ENCODE results near the gene MYO9A. TPM values are rescaled to one million over a fixed set of nuclear protein-coding genes. Genes with fewer than 3 reads are reported as not detected.

The MYO9A gene
- total and polyA plus RNA-seq, 10 of the 15 experiments (the other 5 are each of a cell fraction or from before 2014, with no cell fraction given): 3.3 to 25.3 (median 12.2) TPM

DNA sequence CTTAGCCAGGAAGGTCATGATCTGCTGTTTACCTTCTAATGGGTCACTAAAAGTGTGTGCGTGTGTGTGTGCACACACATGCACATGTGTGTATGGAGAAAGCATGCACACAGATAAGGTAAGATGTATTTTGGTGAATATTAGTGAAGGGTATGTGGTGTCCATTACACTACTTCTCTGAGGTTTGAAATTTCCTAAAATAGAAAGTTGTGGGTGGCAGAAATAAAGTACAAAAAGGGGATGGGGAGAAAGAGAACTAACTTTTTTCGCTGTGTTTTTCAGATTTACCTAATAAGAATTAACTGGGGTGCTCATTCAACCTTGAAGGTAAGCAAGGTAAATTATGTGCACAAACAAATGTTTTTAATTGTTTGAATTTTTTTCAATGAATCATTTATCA, 332.0 kb downstream of the MYO9A start:
- intact Hi-C loops (cut with micrococcal nuclease; ENCODE audit: unreplicated experiment): no loop called here
- H3K79me2 ChIP-seq (ENCODE audit: control insufficient read depth, insufficient read depth, low read length): no peaks in the 10 kb centered on the region
- H3K27ac ChIP-seq (ENCODE audit: control insufficient read depth, insufficient read depth): no peak overlapping the region
- CTCF ChIA-PET: interaction anchor here (0.8 to 1.5 kb wide), 3 partner anchors 16 to 377 kb away, joined by 3 to 5 read pairs (median 3); no protein-coding TSS in a partner anchor
- no peaks in the 10 kb centered on the region for H4K20me1 ChIP-seq (ENCODE audit: control insufficient read depth, insufficient read depth)
- in situ Hi-C loops (cut with MboI): no loop called here
- RAD21 ChIA-PET (ENCODE audit: unreplicated experiment): no interaction called here
- peaks cover 15% of the 10 kb centered on the region for H3K4me1 ChIP-seq (ENCODE audit: control insufficient read depth, insufficient read depth, low read length)
- 22% methylated on average over 2 of the region's 2 CpGs for WGBS (ENCODE audit: insufficient coverage, insufficient replicate concordance, low lambda C conversion rate, missing lambda C conversion rate)
- no peak overlapping the region for H3K9ac ChIP-seq (ENCODE audit: control insufficient read depth, insufficient read depth, low read length)
- no peaks in the 10 kb centered on the region for H3K9me3 ChIP-seq (replicated peaks; ENCODE audit: control insufficient read depth, insufficient read depth, low read length)
- H3K36me3 ChIP-seq (ENCODE audit: control insufficient read depth in 2 of 2, insufficient read depth in 2 of 2, low read length in 1 of 2): no peaks in the 10 kb centered on the region
- H3K4me2 ChIP-seq (ENCODE audit: control insufficient read depth, insufficient read depth): peak overlapping the region; percentile 60
- SMC1A ChIA-PET (ENCODE audit: uncharacterized antibody, unreplicated experiment): interaction anchor here (0.8 to 1.6 kb wide), 2 partner anchors 342 to 370 kb away, joined by 3 to 5 read pairs; no protein-coding TSS in a partner anchor
- FAIRE-seq (no peak), DNase-seq (ENCODE audit: low read depth, low spot score) (no peak), ATAC-seq (no peak)
- BruUV-seq (replicated peaks): no TSS peak
- H3K4me3 ChIP-seq: no peak overlapping the region
- POLR2A ChIA-PET: no interaction called here
- no peaks in the 10 kb centered on the region; a peak in 1 of 4 replicates for H3K27me3 ChIP-seq (replicated peaks in 1 of 2; ENCODE audit: control insufficient read depth in 2 of 2, insufficient read depth in 2 of 2, low read length in 1 of 2)
- no peak overlapping the region for H2AFZ ChIP-seq (ENCODE audit: control insufficient read depth, low read depth, low read length)
- TF ChIP-seq RUNX3 (IDR thresholded peaks at IDR 0.05; ENCODE audit: low read length): peak; percentile 78
- peak; percentile 92 for TF ChIP-seq MEF2A (IDR thresholded peaks at IDR 0.05; ENCODE audit: insufficient read depth, low read depth, low read length)
- peak; percentile 79 for TF ChIP-seq MEF2B (IDR thresholded peaks at IDR 0.05; ENCODE audit: partially characterized antibody, poor library complexity, severe bottlenecking)
- no peak for TF ChIP-seq ZNF207 (IDR thresholded peaks at IDR 0.05; ENCODE audit: borderline replicate concordance)
- 0 out of 2 replicates have a peak, but pooled peaks have one; percentile 9 for TF ChIP-seq CREM (IDR thresholded peaks at IDR 0.05; ENCODE audit: low read depth)
- TF ChIP-seq NFIC (IDR thresholded peaks at IDR 0.05; ENCODE audit: low read depth, low read length): peak; percentile 29; the same call in 1 of the 2 replicates

DNA sequence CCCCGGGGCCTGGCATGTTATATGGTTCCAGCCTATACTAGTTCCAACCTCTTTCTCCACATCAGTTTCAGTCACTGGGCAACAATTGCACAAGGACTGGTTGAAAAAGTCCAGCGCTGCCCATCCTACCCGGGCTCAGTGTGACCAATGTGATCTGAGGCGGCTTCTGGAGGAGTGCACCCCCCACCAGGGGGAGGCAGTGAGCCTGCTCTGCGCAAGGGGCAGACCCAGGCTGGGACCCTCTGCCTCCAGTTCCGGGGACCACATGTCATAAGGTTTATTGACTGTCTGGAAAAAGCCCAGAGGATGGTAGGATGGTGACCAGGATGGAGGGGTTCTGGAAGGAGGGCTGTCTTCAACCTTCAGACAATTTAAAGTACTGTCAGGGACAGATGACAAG, 333.2 kb downstream of the MYO9A start:
- BruUV-seq (replicated peaks): no TSS peak
- intact Hi-C loops (cut with micrococcal nuclease; ENCODE audit: unreplicated experiment) (loop anchor here (1.0 kb wide), 1 partner anchor 372 kb away; no protein-coding TSS in a partner anchor), in situ Hi-C loops (cut with MboI) (no loop called here)
- ATAC-seq (peak; percentile 65), FAIRE-seq (no peak), DNase-seq (ENCODE audit: low read depth, low spot score) (no peak)
- RAD21 ChIA-PET (ENCODE audit: unreplicated experiment): no interaction called here
- Histone ChIP-seq H3K9ac (ENCODE audit: control insufficient read depth, insufficient read depth, low read length) (no peak overlapping the region), H3K27ac (ENCODE audit: control insufficient read depth, insufficient read depth) (no peak overlapping the region), H3K4me3 (no peak overlapping the region), H3K36me3 (ENCODE audit: control insufficient read depth in 2 of 2, insufficient read depth in 2 of 2, low read length in 1 of 2) (no peaks in the 10 kb centered on the region), H3K79me2 (ENCODE audit: control insufficient read depth, insufficient read depth, low read length) (no peaks in the 10 kb centered on the region), H3K9me3 (replicated peaks; ENCODE audit: control insufficient read depth, insufficient read depth, low read length) (no peaks in the 10 kb centered on the region), H3K4me1 (ENCODE audit: control insufficient read depth, insufficient read depth, low read length) (peaks cover 22% of the 10 kb centered on the region), H2AFZ (ENCODE audit: control insufficient read depth, low read depth, low read length) (no peak overlapping the region), H4K20me1 (ENCODE audit: control insufficient read depth, insufficient read depth) (no peaks in the 10 kb centered on the region), H3K27me3 (replicated peaks in 1 of 2; ENCODE audit: control insufficient read depth in 2 of 2, insufficient read depth in 2 of 2, low read length in 1 of 2) (no peaks in the 10 kb centered on the region; a peak in 1 of 4 replicates), H3K4me2 (ENCODE audit: control insufficient read depth, insufficient read depth) (no peak overlapping the region)
- TF ChIP-seq MEF2A (IDR thresholded peaks at IDR 0.05; ENCODE audit: insufficient read depth, low read depth, low read length) (no peak), RUNX3 (IDR thresholded peaks at IDR 0.05; ENCODE audit: low read length) (no peak), STAT1 (conservative IDR thresholded peaks at IDR 0.05) (no peak), NFYA (IDR thresholded peaks at IDR 0.05; ENCODE audit: borderline replicate concordance, low read depth, low read length) (no peak)
- TF ChIP-seq, protein P1, sequence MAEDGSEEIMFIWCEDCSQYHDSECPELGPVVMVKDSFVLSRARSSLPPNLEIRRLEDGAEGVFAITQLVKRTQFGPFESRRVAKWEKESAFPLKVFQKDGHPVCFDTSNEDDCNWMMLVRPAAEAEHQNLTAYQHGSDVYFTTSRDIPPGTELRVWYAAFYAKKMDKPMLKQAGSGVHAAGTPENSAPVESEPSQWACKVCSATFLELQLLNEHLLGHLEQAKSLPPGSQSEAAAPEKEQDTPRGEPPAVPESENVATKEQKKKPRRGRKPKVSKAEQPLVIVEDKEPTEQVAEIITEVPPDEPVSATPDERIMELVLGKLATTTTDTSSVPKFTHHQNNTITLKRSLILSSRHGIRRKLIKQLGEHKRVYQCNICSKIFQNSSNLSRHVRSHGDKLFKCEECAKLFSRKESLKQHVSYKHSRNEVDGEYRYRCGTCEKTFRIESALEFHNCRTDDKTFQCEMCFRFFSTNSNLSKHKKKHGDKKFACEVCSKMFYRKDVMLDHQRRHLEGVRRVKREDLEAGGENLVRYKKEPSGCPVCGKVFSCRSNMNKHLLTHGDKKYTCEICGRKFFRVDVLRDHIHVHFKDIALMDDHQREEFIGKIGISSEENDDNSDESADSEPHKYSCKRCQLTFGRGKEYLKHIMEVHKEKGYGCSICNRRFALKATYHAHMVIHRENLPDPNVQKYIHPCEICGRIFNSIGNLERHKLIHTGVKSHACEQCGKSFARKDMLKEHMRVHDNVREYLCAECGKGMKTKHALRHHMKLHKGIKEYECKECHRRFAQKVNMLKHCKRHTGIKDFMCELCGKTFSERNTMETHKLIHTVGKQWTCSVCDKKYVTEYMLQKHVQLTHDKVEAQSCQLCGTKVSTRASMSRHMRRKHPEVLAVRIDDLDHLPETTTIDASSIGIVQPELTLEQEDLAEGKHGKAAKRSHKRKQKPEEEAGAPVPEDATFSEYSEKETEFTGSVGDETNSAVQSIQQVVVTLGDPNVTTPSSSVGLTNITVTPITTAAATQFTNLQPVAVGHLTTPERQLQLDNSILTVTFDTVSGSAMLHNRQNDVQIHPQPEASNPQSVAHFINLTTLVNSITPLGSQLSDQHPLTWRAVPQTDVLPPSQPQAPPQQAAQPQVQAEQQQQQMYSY (CRISPR knock-in tag; IDR thresholded peaks at IDR 0.05): no peak
- TF ChIP-seq, protein P2, sequence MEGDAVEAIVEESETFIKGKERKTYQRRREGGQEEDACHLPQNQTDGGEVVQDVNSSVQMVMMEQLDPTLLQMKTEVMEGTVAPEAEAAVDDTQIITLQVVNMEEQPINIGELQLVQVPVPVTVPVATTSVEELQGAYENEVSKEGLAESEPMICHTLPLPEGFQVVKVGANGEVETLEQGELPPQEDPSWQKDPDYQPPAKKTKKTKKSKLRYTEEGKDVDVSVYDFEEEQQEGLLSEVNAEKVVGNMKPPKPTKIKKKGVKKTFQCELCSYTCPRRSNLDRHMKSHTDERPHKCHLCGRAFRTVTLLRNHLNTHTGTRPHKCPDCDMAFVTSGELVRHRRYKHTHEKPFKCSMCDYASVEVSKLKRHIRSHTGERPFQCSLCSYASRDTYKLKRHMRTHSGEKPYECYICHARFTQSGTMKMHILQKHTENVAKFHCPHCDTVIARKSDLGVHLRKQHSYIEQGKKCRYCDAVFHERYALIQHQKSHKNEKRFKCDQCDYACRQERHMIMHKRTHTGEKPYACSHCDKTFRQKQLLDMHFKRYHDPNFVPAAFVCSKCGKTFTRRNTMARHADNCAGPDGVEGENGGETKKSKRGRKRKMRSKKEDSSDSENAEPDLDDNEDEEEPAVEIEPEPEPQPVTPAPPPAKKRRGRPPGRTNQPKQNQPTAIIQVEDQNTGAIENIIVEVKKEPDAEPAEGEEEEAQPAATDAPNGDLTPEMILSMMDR (IDR thresholded peaks at IDR 0.05 in 2 of 3, conservative IDR thresholded peaks at IDR 0.05 in 1 of 3; ENCODE audit: control insufficient read depth in 2 of 3, extremely low read depth in 1 of 3, insufficient read depth in 1 of 3, low read depth in 3 of 3, low read length in 3 of 3): peak; percentile 37 to 68 (median 48)
- CTCF ChIA-PET: interaction anchor here (1.1 to 1.9 kb wide), 6 partner anchors 19 to 372 kb away, joined by 3 to 23 read pairs (median 8); partner anchors contain the start of gene NR2E3
- WGBS (ENCODE audit: insufficient coverage, insufficient replicate concordance, low lambda C conversion rate, missing lambda C conversion rate): 64% methylated on average over 6 of the region's 6 CpGs
- POLR2A ChIA-PET: interaction anchor here (0.6 kb wide), 1 partner anchor 307 kb away, joined by 4 read pairs; no protein-coding TSS in a partner anchor
- SMC1A ChIA-PET (ENCODE audit: uncharacterized antibody, unreplicated experiment): interaction anchor here (1.7 kb wide), 1 partner anchor 371 kb away, joined by 4 read pairs; no protein-coding TSS in a partner anchor

Data from GM12878 (cell line).